Measurements from ENCODE around the gene SGMS2. TPM values are rescaled to one million over a fixed set of nuclear protein-coding genes. Genes with fewer than 3 reads are reported as not detected.

The SGMS2 gene
- total RNA-seq, 2 experiments from 2014 or later, result 0.37 TPM; not detected in 1

DNA sequence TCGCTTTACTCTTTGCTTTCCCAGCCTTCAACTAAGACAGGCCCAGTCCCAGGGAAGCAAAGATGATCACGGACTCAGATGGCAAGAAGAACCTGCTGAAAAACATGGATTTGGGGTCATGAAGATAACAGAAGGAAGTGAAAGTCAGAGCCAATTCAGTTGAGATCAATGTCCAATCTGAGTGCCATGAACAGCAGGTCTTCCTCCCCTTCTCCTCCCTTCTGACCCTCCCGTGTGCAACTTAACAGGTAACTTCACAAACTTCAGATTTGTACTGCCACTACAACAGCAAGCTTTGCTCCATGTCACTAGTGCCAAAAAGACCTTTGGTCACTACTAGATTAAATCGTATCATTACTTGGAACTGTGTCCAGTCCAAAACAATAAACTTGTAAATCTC, 15.5 kb upstream of the SGMS2 start:
- no peak overlapping the region for H3K27ac Mint-ChIP-seq
- H3K27me3 Mint-ChIP-seq, result peaks cover 11% of the 10 kb centered on the region
- H3K4me3 Mint-ChIP-seq, result no peak overlapping the region
- no peaks in the 10 kb centered on the region for H3K9me3 Mint-ChIP-seq (ENCODE audit: low read depth)
- CTCF ChIA-PET, result no interaction called here
- H3K4me1 Mint-ChIP-seq, result no peaks in the 10 kb centered on the region
- no peak for ATAC-seq
- no peak for DNase-seq
- H3K36me3 Mint-ChIP-seq, result no peaks in the 10 kb centered on the region

DNA sequence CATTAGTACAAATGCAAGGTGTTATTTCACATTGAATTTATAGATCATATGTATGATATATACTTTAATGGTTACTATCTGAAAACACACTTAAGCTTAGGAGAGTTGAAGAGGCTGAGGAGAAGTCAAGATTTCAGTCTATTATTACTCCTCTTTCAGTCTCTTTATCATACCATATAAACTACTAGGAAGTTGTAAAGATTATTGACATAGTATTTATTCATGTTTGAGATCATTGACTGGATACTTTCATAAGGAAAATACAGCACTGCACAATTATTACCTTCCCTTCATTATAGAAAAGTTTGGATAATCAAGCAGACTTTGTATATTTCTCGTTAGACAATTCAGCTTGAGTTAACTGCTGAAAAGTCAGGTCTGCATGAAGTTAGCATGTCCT, 10.0 kb upstream of the SGMS2 start:
- H3K36me3 Mint-ChIP-seq, result no peaks in the 10 kb centered on the region
- no peak overlapping the region for H3K27ac Mint-ChIP-seq
- CTCF ChIA-PET, result no interaction called here
- no peak overlapping the region for H3K4me3 Mint-ChIP-seq
- ATAC-seq (no peak), DNase-seq (no peak)
- H3K4me1 Mint-ChIP-seq, result peaks cover 9% of the 10 kb centered on the region
- peaks cover 9% of the 10 kb centered on the region for H3K27me3 Mint-ChIP-seq
- H3K9me3 Mint-ChIP-seq (ENCODE audit: low read depth), result no peaks in the 10 kb centered on the region

DNA sequence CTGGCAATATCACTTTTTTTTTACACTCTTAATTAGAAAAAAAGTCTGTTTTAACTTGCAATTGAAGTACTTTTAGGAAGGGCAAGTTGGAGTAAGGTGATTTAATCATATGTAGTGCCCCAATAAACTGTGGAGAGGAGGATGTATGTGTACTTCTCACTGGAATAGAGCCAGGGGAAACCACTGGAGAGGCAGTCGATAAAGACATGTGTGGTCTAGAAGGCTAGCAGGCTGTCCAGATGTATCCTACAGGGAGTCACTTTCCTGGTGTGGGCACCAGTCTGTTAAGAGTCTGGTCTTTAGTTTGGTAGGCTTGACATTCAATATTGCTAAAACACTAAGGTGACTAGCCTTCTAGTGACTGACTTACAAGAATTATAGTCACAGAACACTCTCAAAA, 9.6 kb upstream of the SGMS2 start:
- DNase-seq, result no peak
- H3K27ac Mint-ChIP-seq, result no peak overlapping the region
- no peaks in the 10 kb centered on the region for H3K9me3 Mint-ChIP-seq (ENCODE audit: low read depth)
- peaks cover 9% of the 10 kb centered on the region for H3K4me1 Mint-ChIP-seq
- ATAC-seq, result no peak
- H3K4me3 Mint-ChIP-seq, result no peak overlapping the region
- no peaks in the 10 kb centered on the region for H3K36me3 Mint-ChIP-seq
- CTCF ChIA-PET, result no interaction called here
- H3K27me3 Mint-ChIP-seq, result peaks cover 12% of the 10 kb centered on the region

DNA sequence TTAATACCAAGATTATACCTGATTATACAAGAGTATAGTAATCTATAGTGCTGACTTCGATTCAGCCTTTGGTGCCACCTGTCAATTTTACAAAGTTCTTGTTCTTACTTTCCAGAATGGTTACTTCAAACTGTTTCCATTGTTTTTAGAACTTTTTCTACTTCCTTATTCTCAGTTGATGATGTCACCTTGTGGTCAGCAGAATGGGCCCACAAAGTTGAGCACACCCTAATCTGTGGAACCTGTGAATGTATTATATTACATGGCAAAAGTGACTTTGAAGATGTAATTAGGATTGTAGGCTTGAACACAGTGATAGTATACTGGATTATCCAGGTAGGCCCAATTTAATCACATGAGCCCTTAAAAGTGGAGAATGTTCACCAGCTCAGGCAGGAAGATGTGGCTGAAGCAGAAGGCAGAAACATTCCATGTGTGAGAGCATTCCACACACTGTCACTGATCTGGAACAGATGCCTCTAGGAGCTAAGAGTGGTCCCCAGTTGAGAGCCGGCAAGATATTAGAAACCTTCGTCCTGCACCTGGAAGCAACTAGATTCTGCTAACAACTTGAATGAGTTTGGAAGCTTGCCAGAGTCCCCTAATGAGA, 6.3 kb upstream of the SGMS2 start:
- H3K36me3 Mint-ChIP-seq, result no peaks in the 10 kb centered on the region
- ATAC-seq, result peak; percentile 42
- no peak overlapping the region for H3K27ac Mint-ChIP-seq
- CTCF ChIA-PET, result no interaction called here
- peaks cover 16% of the 10 kb centered on the region for H3K27me3 Mint-ChIP-seq
- no peak overlapping the region for H3K4me3 Mint-ChIP-seq
- H3K4me1 Mint-ChIP-seq, result peaks cover 9% of the 10 kb centered on the region
- H3K9me3 Mint-ChIP-seq (ENCODE audit: low read depth), result no peaks in the 10 kb centered on the region
- DNase-seq, result no peak

DNA sequence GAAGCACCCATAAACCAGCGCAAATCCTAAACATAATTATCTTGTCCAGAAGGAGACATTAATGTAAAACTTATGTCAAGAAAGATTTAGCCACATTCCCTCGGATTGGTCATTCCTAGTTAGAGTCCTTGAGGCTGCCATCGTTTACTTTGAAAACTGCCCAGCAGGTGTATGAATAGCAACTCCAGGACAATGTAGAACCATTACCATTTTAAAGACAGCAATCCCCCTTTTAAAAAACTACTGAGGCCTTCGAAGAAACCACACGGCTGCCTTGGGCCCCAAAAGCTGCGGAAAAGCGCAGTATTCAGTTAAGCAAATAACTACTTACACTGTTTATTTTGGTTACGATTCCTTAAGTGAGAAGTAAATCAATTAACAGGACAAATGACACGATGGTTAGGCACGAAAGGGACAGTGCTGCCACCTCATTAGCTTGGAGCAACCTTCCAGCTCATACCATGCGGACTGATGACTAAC, 822 bp upstream of the SGMS2 start:
- CTCF ChIA-PET, result no interaction called here
- Mint-ChIP-seq H3K36me3 (no peaks in the 10 kb centered on the region), H3K4me3 (peak overlapping the region; percentile 69), H3K27me3 (peaks cover 57% of the 10 kb centered on the region), H3K9me3 (ENCODE audit: low read depth) (no peaks in the 10 kb centered on the region), H3K27ac (no peak overlapping the region), H3K4me1 (peaks cover 7% of the 10 kb centered on the region)
- ATAC-seq, result no peak
- no peak for DNase-seq

DNA sequence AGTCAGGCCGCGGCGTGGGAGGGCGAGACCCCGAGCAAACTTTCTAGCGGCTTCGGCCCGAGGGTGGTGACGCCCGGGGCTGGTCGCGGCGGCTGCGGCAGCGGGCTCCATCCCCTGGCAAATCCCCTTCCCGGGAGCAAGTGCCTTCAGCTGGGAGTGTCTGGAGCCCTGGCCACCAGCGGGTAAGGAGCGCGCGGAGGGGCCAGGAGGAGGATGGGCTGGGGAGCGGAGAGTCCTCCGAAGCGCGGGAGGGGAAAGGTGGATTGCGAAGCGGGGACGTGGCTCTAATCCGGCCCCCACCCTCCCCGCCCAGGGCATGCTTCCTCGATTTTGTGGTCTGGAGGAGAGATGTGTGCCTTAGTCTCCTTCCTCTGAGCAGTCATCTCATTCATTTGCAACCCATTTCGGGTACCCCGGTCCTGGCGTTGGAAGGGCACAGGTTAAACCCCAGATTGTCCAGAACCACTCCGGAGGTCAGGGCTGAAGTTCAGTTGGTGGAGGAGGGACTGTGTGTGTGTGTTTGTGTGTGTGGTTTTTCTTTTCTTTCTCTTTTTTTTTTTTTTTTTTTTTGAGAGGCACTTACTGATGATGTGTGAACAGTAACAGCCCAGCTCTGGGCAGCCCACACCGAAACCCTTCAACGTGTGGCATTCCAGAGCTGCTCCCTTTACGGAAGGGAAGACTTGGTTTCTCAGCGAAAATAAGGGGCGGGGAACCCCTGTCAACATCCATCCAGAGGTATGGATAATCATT, 516 bp downstream of the SGMS2 start:
- peak; percentile 28 for ATAC-seq
- H3K4me1 Mint-ChIP-seq, result peaks cover 7% of the 10 kb centered on the region
- peaks cover 59% of the 10 kb centered on the region for H3K27me3 Mint-ChIP-seq
- H3K4me3 Mint-ChIP-seq, result peak overlapping the region; percentile 42
- no peaks in the 10 kb centered on the region for H3K9me3 Mint-ChIP-seq (ENCODE audit: low read depth)
- CTCF ChIA-PET, result no interaction called here
- DNase-seq, result no peak
- H3K36me3 Mint-ChIP-seq, result no peaks in the 10 kb centered on the region
- H3K27ac Mint-ChIP-seq, result no peak overlapping the region

DNA sequence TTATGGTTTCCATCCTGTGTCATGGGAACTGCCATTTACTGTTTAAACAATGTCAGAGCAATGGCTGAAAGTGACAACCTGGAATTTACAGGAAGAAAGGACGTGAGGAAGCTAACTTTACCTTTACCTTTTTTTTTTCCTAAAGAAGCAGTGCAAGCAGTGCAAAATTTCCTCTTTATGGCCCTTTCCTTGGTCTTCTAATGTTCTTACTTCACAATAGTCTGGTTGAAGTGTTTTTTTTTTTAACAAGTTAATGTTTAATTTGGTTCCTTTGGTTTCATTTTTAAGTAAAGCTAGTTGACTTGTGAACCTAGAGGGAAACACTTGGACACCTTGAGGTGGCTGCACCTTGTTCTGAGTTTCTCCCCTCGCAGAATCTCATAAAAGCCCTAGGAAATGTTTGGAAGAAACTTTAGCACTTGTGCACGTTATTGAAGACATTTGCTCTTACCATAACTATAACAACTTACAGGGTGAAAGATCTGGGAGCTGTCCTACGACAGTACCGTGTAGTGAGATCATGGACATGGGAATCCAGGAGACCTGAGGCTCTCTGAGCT, 1.8 kb downstream of the SGMS2 start:
- DNase-seq (no peak), ATAC-seq (no peak)
- CTCF ChIA-PET, result no interaction called here
- Mint-ChIP-seq H3K4me3 (no peak overlapping the region), H3K4me1 (peaks cover 7% of the 10 kb centered on the region), H3K27me3 (peaks cover 58% of the 10 kb centered on the region), H3K9me3 (ENCODE audit: low read depth) (no peaks in the 10 kb centered on the region), H3K27ac (no peak overlapping the region), H3K36me3 (no peaks in the 10 kb centered on the region)

DNA sequence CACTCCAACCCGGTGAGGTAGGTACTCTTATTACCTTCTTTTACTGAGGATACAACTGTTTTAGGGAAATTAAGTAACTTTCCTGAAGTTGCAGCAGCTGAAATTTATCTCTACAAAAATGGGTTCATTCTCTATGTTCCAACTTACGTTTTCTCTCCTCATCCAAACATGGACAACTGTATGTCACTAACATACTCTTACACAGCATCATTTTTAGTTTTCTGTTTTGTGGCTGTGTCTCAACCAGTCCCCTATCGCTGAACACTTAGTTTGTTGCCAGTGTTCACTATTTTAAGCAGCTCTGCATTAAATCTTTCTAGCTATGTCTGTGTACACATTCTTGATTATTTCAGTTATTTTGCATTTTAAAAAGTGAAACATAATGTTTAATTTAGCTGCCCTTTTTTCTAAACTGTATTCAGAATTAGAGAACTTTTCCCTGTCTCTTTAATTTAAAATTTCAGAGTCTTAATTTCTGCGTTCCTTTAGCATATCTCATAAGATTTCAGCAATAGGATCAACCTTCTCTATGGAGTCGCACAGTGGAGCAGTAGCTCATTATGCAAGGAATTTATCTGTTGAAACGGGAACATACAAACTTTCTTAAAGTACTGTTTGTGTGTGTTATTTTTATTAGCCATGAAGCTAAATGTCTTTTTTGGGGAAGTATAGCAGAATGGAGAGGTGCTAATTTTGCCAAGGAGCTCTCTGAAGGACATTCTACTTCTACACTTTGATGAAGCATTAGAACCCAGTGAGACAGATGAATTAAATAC, 3.8 kb downstream of the SGMS2 start:
- Mint-ChIP-seq H3K4me3 (no peak overlapping the region), H3K27me3 (peaks cover 48% of the 10 kb centered on the region), H3K27ac (no peak overlapping the region), H3K9me3 (ENCODE audit: low read depth) (no peaks in the 10 kb centered on the region), H3K4me1 (peaks cover 7% of the 10 kb centered on the region), H3K36me3 (no peaks in the 10 kb centered on the region)
- ATAC-seq (no peak), DNase-seq (no peak)
- CTCF ChIA-PET, result no interaction called here

DNA sequence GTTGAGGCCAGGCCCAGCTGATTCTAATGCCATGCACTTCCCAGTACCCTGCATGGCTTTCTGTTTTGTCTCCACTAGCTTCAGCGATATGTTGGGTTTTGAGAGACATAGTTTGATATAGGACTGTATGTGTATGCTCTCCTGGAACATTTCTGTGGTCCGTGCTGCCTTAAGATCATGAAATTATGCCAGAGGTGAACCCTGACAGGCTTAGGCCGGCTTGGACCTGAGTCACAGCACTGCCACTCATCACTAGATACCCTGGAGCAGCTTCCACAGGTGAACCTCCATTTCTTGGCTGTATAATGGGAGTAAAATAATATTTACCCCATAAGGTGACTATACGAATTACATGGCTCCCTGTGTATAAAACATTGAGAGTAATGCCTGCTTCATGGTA, 6.4 kb downstream of the SGMS2 start:
- peaks cover 26% of the 10 kb centered on the region for H3K27me3 Mint-ChIP-seq
- no peak for ATAC-seq

DNA sequence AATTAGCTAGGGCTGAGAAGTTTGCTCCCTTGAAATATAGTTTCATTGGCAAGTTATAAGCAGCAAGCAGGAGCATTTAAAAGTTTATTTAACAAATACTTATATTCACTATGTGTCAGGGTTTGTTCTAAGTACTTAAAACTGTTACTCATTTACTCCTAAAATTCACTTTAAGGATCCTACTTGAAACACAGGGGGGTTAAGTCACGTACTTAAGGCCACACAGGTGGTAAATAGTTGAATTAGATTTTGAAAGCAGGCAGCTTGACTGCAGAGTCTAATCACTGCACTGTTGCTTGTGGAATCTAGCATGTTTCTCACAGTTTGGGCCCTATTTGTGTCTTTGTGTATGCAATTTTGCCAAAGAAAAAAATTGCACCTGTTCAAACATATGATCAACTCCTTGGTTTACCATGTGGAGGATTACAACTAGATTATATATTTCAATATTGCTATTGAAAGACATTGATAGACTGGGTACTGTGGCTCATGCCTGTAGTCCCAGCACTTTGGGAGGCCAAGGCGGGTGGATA, 7.6 kb downstream of the SGMS2 start:
- Mint-ChIP-seq H3K4me3 (no peak overlapping the region), H3K4me1 (no peaks in the 10 kb centered on the region), H3K9me3 (ENCODE audit: low read depth) (no peaks in the 10 kb centered on the region), H3K27ac (no peak overlapping the region), H3K27me3 (peaks cover 14% of the 10 kb centered on the region), H3K36me3 (no peaks in the 10 kb centered on the region)
- CTCF ChIA-PET, result no interaction called here
- no peak for ATAC-seq
- no peak for DNase-seq

More for the DNA sequence above, 6.4 kb downstream of the SGMS2 start:
- Mint-ChIP-seq H3K4me1 (no peaks in the 10 kb centered on the region), H3K36me3 (no peaks in the 10 kb centered on the region), H3K27ac (no peak overlapping the region), H3K9me3 (ENCODE audit: low read depth) (no peaks in the 10 kb centered on the region), H3K4me3 (no peak overlapping the region)
- CTCF ChIA-PET, result no interaction called here
- DNase-seq, result no peak

DNA sequence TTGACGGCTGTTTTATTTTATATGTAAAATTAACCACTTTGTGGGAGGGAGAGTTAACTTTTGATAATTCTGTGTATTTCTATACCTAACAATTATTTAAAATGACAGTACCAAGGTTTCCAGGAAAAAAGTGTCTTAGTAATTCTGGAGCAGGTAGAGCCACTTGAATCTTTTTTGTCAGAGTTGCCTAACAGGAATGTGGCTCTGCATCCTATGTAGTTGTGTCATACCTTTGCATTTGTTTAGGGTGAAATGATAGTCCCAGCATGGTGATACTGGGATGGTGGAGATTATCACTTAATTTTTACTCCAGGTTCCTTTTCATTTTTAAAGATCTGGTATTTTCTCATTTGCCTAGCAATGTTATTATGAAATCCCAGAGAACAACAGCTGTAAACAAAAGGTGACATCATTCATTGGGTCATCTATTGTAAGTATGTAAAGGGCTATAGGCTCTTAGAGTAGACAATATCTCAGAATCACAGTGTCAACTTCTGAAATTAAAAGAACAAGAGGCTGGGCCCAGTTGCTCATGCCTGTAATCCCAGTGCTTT, 9.6 kb downstream of the SGMS2 start:
- no peak for DNase-seq
- no peak overlapping the region for H3K4me3 Mint-ChIP-seq
- no peak for ATAC-seq
- peaks cover 8% of the 10 kb centered on the region for H3K27me3 Mint-ChIP-seq
- no peaks in the 10 kb centered on the region for H3K4me1 Mint-ChIP-seq
- H3K9me3 Mint-ChIP-seq (ENCODE audit: low read depth), result no peaks in the 10 kb centered on the region
- CTCF ChIA-PET, result no interaction called here
- H3K27ac Mint-ChIP-seq, result no peak overlapping the region
- no peaks in the 10 kb centered on the region for H3K36me3 Mint-ChIP-seq

DNA sequence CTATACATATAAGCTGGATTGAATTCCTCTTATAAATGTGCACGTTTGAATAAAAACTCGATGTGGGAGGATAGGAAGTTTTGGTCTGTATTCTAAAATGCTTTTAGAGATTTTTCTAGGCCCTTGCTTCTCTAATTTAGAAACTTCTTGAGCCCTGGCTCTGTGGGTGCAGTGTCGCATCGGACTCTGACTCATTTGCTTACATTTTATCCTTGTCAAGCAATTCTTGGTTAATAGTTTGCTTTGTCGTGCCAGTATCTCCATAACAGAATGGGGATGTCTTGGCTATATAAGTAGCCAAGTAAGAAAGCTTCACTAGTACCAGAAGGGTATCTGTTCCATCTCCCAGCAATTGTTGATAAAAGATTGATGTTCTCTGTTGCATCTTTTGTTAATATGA, 10.7 kb downstream of the SGMS2 start:
- no peak overlapping the region for H3K27ac Mint-ChIP-seq
- ATAC-seq, result no peak
- H3K9me3 Mint-ChIP-seq (ENCODE audit: low read depth), result no peaks in the 10 kb centered on the region
- H3K4me3 Mint-ChIP-seq, result no peak overlapping the region
- no peaks in the 10 kb centered on the region for H3K36me3 Mint-ChIP-seq
- CTCF ChIA-PET, result no interaction called here
- H3K4me1 Mint-ChIP-seq, result no peaks in the 10 kb centered on the region
- peaks cover 6% of the 10 kb centered on the region for H3K27me3 Mint-ChIP-seq
- DNase-seq, result no peak

DNA sequence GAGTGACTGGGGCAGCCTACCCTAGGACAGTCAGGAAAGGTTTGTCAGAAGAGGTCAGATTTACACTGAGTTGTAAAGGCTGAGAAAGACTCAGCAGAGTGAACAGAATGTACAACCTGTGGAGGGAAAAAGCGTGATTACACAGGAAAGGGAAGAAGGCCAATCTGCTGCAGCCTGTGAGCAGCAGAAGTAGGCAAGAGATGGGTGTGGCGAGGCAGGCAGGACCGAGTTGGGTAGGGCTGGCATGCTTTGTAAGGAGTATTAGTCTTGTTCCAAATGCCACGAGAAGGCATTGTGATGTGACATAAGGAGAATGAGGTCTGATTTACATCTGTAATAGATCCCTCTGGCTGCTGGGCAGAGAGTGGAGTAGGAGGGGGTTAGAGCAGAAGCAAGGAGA, 12.6 kb downstream of the SGMS2 start:
- Mint-ChIP-seq H3K27me3 (peaks cover 11% of the 10 kb centered on the region), H3K9me3 (ENCODE audit: low read depth) (no peaks in the 10 kb centered on the region), H3K27ac (no peak overlapping the region), H3K4me3 (no peak overlapping the region), H3K4me1 (no peaks in the 10 kb centered on the region), H3K36me3 (no peaks in the 10 kb centered on the region)
- ATAC-seq (no peak), DNase-seq (no peak)
- CTCF ChIA-PET, result no interaction called here

Data from activated CD8-positive, alpha-beta memory T cell treated with anti-CD3 and anti-CD28 coated beads, Interleukin-2, amount 10 ng/mL, durations not matched to agents 7 days and 5 days (primary cell).